HG03457 (cell line): ENCODE data around the gene GUCY2F.

Experiments
- ATAC-seq: cut with Tn5 transposase; IDR thresholded peaks from one replicate; pipeline ENCODE4 v1.9.1; 2021; ENCODE audit warnings: moderate number of reproducible peaks; ENCODE audit not compliant: unreplicated experiment

The GUCY2F gene

GRCh38 chrX:109398061-109398460, 83.8 kb downstream of the GUCY2F start:
- ATAC-seq = no peak

- no peak for ATAC-seq
Measured at GRCh38 chrX:109393859-109394258, 88.0 kb downstream of the GUCY2F start.

GRCh38 chrX:109392895-109393294, 89.0 kb downstream of the GUCY2F start:
- no peak for ATAC-seq

GRCh38 chrX:109390556-109390955, 91.3 kb downstream of the GUCY2F start:
- ATAC-seq = no peak

GRCh38 chrX:109389917-109390316, 92.0 kb downstream of the GUCY2F start:
- no peak for ATAC-seq

GRCh38 chrX:109384699-109385098, 97.2 kb downstream of the GUCY2F start:
- no peak for ATAC-seq

- ATAC-seq = no peak
Measured at GRCh38 chrX:109382332-109382731, 99.6 kb downstream of the GUCY2F start.

GRCh38 chrX:109378281-109378680, 103.6 kb downstream of the GUCY2F start:
- ATAC-seq = no peak

GRCh38 chrX:109374262-109374960, 107.5 kb downstream of the GUCY2F start:
- ATAC-seq = no peak

- no peak for ATAC-seq
Measured at GRCh38 chrX:109373468-109373867, 108.4 kb downstream of the GUCY2F start.

- ATAC-seq = no peak
Measured at GRCh38 chrX:109372716-109373115, 109.2 kb downstream of the GUCY2F start.

GRCh38 chrX:109372291-109372690, 109.6 kb downstream of the GUCY2F start:
- ATAC-seq = no peak

- ATAC-seq = no peak
Measured at GRCh38 chrX:109362101-109362500, 119.8 kb downstream of the GUCY2F start.

- ATAC-seq = no peak
Measured at GRCh38 chrX:109360301-109360700, 121.6 kb downstream of the GUCY2F start.

GRCh38 chrX:109357706-109358105, 124.2 kb downstream of the GUCY2F start:
- ATAC-seq = no peak

- no peak for ATAC-seq
Measured at GRCh38 chrX:109356684-109357083, 125.2 kb downstream of the GUCY2F start.

- no peak for ATAC-seq
Measured at GRCh38 chrX:109352066-109352588, 129.8 kb downstream of the GUCY2F start.

- ATAC-seq = no peak
Measured at GRCh38 chrX:109351557-109351956, 130.3 kb downstream of the GUCY2F start.

- no peak for ATAC-seq
Measured at GRCh38 chrX:109350551-109350950, 131.3 kb downstream of the GUCY2F start.

GRCh38 chrX:109350051-109350450, 131.8 kb downstream of the GUCY2F start:
- no peak for ATAC-seq

- no peak for ATAC-seq
Measured at GRCh38 chrX:109347632-109348031, 134.3 kb downstream of the GUCY2F start.

- ATAC-seq = no peak
Measured at GRCh38 chrX:109346491-109346890, 135.4 kb downstream of the GUCY2F start.

GRCh38 chrX:109345856-109346255, 136.0 kb downstream of the GUCY2F start:
- no peak for ATAC-seq
